HepG2 (cell line): ENCODE results near the gene ARL4D. TPM values are rescaled to one million over a fixed set of nuclear protein-coding genes. Genes with fewer than 3 reads are reported as not detected.

Experiments
- ARNTL ChIP-seq: sonication (generic); formaldehyde crosslinking; IDR thresholded peaks from 2 replicates; pipeline ENCODE4 v1.4.0; 2020; ENCODE audit warnings: mild to moderate bottlenecking, missing genetic modification reagents
- LCORL ChIP-seq, 2 experiments: fragments of 450-650 bp in 1 of 2; sonication (generic) in 1 of 2; formaldehyde crosslinking in 1 of 2; IDR thresholded peaks; 2 replicates each; pipeline versions ENCODE4 v1.5.0 to v1.6.1; 2017 to 2020; ENCODE audit warnings: antibody characterized with exemption in 1 of 2, missing genetic modification reagents in 1 of 2
- NONO ChIP-seq, 2 experiments: fragments of 450-650 bp in 1 of 2; sonication (generic) in 1 of 2; formaldehyde crosslinking in 1 of 2; IDR thresholded peaks in 1 of 2; conservative IDR thresholded peaks in 1 of 2; 2 replicates each; pipeline versions ENCODE4 v1.6.1 to v1.8.0; 2017 to 2022; ENCODE audit warnings: mild to moderate bottlenecking in 1 of 2, missing genetic modification reagents in 1 of 2, moderate library complexity in 1 of 2
- PBX2 ChIP-seq: IDR thresholded peaks from 2 replicates; pipeline ENCODE4 v1.6.1; 2016; ENCODE audit warnings: control low read depth
- RFX5 ChIP-seq: IDR thresholded peaks from 2 replicates; pipeline ENCODE4 v1.6.1; 2011; ENCODE audit warnings: low read depth, low read length, improper control_type of control experiment
- SOX13 ChIP-seq, 3 experiments: fragments of 450-650 bp in 1 of 3; sonication (generic) in 1 of 3; formaldehyde crosslinking in 1 of 3; IDR thresholded peaks in 2 of 3; conservative IDR thresholded peaks in 1 of 3; 2 replicates each; pipeline versions ENCODE4 v1.5.0 to v1.6.1; 2016 to 2020; ENCODE audit warnings: antibody characterized with exemption in 1 of 3, mild to moderate bottlenecking in 1 of 3, missing compliant biosample characterization in 1 of 3, missing genetic modification reagents in 1 of 3, moderate library complexity in 1 of 3
- SYNCRIP ChIP-seq: fragments of 200-400 bp; formaldehyde crosslinking; IDR thresholded peaks from 2 replicates; pipeline ENCODE4 v1.6.1; 2018; ENCODE audit warnings: mild to moderate bottlenecking, low read depth, low read length; ENCODE audit not compliant: insufficient read depth
- ZBTB14 ChIP-seq: sonication (generic); formaldehyde crosslinking; IDR thresholded peaks from 2 replicates; pipeline ENCODE4 v1.4.0; 2020; ENCODE audit warnings: missing genetic modification reagents
- ZBTB21 ChIP-seq: sonication (generic); formaldehyde crosslinking; IDR thresholded peaks from 2 replicates; pipeline ENCODE4 v1.4.0; 2020; ENCODE audit warnings: missing genetic modification reagents
- ZNF17 ChIP-seq: sonication (generic); formaldehyde crosslinking; IDR thresholded peaks from 2 replicates; pipeline ENCODE4 v1.5.0; 2020; ENCODE audit warnings: mild to moderate bottlenecking, missing genetic modification reagents
- ZNF24 ChIP-seq: fragments of 450-650 bp; IDR thresholded peaks from 2 replicates; pipeline ENCODE4 v1.6.1; 2017; ENCODE audit warnings: antibody characterized with exemption, mild to moderate bottlenecking
- ZNF292 ChIP-seq: sonication (generic); formaldehyde crosslinking; IDR thresholded peaks from 2 replicates; pipeline ENCODE4 v1.8.1; 2022; ENCODE audit warnings: mild to moderate bottlenecking, low read depth, missing genetic modification reagents, borderline replicate concordance
- ZNF33B ChIP-seq: sonication (generic); formaldehyde crosslinking; IDR thresholded peaks from 2 replicates; pipeline ENCODE4 v1.5.1; 2020; ENCODE audit warnings: mild to moderate bottlenecking, missing genetic modification reagents
- ZNF350 ChIP-seq: sonication (generic); formaldehyde crosslinking; IDR thresholded peaks from 2 replicates; pipeline ENCODE4 v1.4.0; 2020; ENCODE audit warnings: mild to moderate bottlenecking, low read depth, missing genetic modification reagents, borderline replicate concordance
- ZNF639 ChIP-seq: conservative IDR thresholded peaks from 2 replicates; pipeline ENCODE4 v1.6.1; 2018; ENCODE audit warnings: missing genetic modification reagents
- ZSCAN22 ChIP-seq: sonication (generic); formaldehyde crosslinking; IDR thresholded peaks from 2 replicates; pipeline ENCODE4 v1.4.0; 2020; ENCODE audit warnings: mild to moderate bottlenecking, missing genetic modification reagents
- polyA plus RNA-seq, 8 experiments: library from polyadenylated mRNA; depleted of rRNA in 3 of 8; stranded (reverse) in 7 of 8; unstranded in 1 of 8; fragments of >200 nt; fragmentation: Illumina TruSeq in 4 of 8; extraction: Trizol in 4 of 8; gene quantifications; 2 replicates each; pipeline versions ENCODE4 v1.2.1 to v1.2.3, GENCODE V29; 2011 to 2016; ENCODE audit warnings: low read depth in 4 of 8, missing spikeins in 1 of 8, mixed read lengths in 1 of 8; ENCODE audit not compliant: insufficient read depth in 1 of 8
- total RNA-seq, 5 experiments: library from RNA; depleted of rRNA; stranded (reverse); fragments of >200 nt; fragmentation: Illumina TruSeq; extraction: Trizol; gene quantifications; 2 replicates each; pipeline ENCODE4 v1.2.3, GENCODE V29; 2016; ENCODE audit warnings: low read depth in 1 of 5
- TF ChIP-seq, protein P1 (sequence below): sonication (generic); formaldehyde crosslinking; IDR thresholded peaks from 2 replicates; pipeline ENCODE4 v1.4.0; 2020; ENCODE audit warnings: mild to moderate bottlenecking, low read depth, missing genetic modification reagents
- TF ChIP-seq, protein P2 (sequence below): sonication (generic); formaldehyde crosslinking; IDR thresholded peaks from 2 replicates; pipeline ENCODE4 v1.5.0; 2020; ENCODE audit warnings: mild to moderate bottlenecking, missing genetic modification reagents, borderline replicate concordance
- TF ChIP-seq, protein P3 (sequence below): sonication (generic); formaldehyde crosslinking; IDR thresholded peaks from 2 replicates; pipeline ENCODE4 v1.4.0; 2020; ENCODE audit warnings: mild to moderate bottlenecking, missing genetic modification reagents

Gene ARL4D
- total and polyA plus RNA-seq, 2 of the 13 experiments (the other 11 are each of a cell fraction or from before 2014, with no cell fraction given), result 9.0 to 25.9 TPM

DNA sequence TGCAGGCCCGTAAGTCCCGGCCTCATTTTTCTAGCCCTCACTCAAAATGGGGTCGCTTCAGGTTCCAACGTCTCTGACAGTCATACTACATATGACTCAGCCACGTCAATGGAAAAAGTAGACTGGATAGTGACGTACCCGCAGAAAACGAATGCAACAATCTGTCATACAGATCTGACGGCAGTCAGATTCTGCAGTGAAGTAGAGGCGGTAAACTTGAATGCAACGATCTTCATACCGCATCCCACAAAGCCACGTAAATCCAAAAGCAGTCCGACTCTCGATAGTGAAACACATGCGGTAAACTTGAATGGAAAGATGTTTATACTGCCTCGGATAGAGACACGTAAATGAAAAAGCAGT is 38.4 kb upstream of the ARL4D start (continued):
- TF ChIP-seq SYNCRIP, result no peak
- no peak for TF ChIP-seq ARNTL (CRISPR knock-in tag)
- TF ChIP-seq ZNF24, result no peak
- TF ChIP-seq ZSCAN22 (CRISPR knock-in tag), result no peak
- TF ChIP-seq ZNF33B (CRISPR knock-in tag), result no peak
- TF ChIP-seq ZNF17 (CRISPR knock-in tag), result no peak
- no peak for TF ChIP-seq LCORL (IDR thresholded peaks at IDR 0.05)
- TF ChIP-seq LCORL (CRISPR knock-in tag; IDR thresholded peaks at IDR 0.05), result 0 out of 2 replicates have a peak, but pooled peaks have one; percentile 0
- TF ChIP-seq ZNF350, result no peak
- no peak for TF ChIP-seq ZNF639 (CRISPR knock-in tag)
- TF ChIP-seq, protein P1, sequence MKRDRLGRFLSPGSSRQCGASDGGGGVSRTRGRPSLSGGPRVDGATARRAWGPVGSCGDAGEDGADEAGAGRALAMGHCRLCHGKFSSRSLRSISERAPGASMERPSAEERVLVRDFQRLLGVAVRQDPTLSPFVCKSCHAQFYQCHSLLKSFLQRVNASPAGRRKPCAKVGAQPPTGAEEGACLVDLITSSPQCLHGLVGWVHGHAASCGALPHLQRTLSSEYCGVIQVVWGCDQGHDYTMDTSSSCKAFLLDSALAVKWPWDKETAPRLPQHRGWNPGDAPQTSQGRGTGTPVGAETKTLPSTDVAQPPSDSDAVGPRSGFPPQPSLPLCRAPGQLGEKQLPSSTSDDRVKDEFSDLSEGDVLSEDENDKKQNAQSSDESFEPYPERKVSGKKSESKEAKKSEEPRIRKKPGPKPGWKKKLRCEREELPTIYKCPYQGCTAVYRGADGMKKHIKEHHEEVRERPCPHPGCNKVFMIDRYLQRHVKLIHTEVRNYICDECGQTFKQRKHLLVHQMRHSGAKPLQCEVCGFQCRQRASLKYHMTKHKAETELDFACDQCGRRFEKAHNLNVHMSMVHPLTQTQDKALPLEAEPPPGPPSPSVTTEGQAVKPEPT (CRISPR knock-in tag), result 0 out of 2 replicates have a peak, but pooled peaks have one; percentile 2
- TF ChIP-seq SOX13 (IDR thresholded peaks at IDR 0.05), result no peak
- TF ChIP-seq SOX13 (CRISPR knock-in tag; conservative IDR thresholded peaks at IDR 0.05 in 1 of 2, IDR thresholded peaks at IDR 0.05 in 1 of 2), result 0 out of 4 replicates have a peak, but pooled peaks of 1 of the 2 experiments have one; percentile 47
- no peak for TF ChIP-seq ZBTB14 (CRISPR knock-in tag)
- TF ChIP-seq PBX2 (CRISPR knock-in tag), result no peak
- no peak for TF ChIP-seq ZNF292 (CRISPR knock-in tag)
- peak; percentile 20; the same call in 1 of the 2 replicates for TF ChIP-seq RFX5
- peak; percentile 93 for TF ChIP-seq ZBTB21 (CRISPR knock-in tag)
- TF ChIP-seq, protein P2, sequence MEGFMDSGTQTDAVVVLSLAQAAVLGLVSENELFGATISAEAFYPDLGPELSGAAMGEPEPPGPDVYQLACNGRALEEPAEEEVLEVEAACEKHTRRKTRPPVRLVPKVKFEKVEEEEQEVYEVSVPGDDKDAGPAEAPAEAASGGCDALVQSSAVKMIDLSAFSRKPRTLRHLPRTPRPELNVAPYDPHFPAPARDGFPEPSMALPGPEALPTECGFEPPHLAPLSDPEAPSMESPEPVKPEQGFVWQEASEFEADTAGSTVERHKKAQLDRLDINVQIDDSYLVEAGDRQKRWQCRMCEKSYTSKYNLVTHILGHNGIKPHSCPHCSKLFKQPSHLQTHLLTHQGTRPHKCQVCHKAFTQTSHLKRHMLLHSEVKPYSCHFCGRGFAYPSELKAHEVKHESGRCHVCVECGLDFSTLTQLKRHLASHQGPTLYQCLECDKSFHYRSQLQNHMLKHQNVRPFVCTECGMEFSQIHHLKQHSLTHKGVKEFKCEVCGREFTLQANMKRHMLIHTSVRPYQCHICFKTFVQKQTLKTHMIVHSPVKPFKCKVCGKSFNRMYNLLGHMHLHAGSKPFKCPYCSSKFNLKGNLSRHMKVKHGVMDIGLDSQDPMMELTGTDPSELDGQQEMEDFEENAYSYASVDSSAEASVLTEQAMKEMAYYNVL (CRISPR knock-in tag), result no peak
- 0 out of 2 replicates have a peak, but pooled peaks have one; percentile 84 for TF ChIP-seq NONO (IDR thresholded peaks at IDR 0.05)
- no peak for TF ChIP-seq NONO (CRISPR knock-in tag; conservative IDR thresholded peaks at IDR 0.05)
- TF ChIP-seq, protein P3, sequence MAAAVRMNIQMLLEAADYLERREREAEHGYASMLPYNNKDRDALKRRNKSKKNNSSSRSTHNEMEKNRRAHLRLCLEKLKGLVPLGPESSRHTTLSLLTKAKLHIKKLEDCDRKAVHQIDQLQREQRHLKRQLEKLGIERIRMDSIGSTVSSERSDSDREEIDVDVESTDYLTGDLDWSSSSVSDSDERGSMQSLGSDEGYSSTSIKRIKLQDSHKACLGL (CRISPR knock-in tag), result no peak
